HepG2 (cell line): Measurements from ENCODE around the gene PJA2. TPM values are rescaled to one million over a fixed set of nuclear protein-coding genes. Genes with fewer than 3 reads are reported as not detected.

Source experiments
- ATAC-seq: fragments of 200-7000 bp; cut with Tn5 transposase; 3 replicates; pipeline ENCODE4 v1.9.1; 2020; ENCODE audit warnings: mild to moderate bottlenecking, moderate library complexity
- BruUV-seq: library from RNA; stranded (reverse); fragments of 400-500 nt; replicated peaks from 2 replicates; lab custom pipeline; 2021; lab: Mats Ljungman, UMichigan
- CTCF ChIA-PET: fragments of 300-600 bp; formaldehyde crosslinking; extraction: SDS; loops from one replicate; lab custom pipeline; 2021; ENCODE audit warnings: low total read pairs, inconsistent platforms, low intra/inter-chr PET ratio; lab: Yijun Ruan, JAX
- POLR2A ChIA-PET: fragments of 350-600 bp; sonication (Branson Sonifier 250); formaldehyde crosslinking; loops from one replicate; lab custom pipeline; 2020; ENCODE audit warnings: antibody characterized with exemption, inconsistent platforms; lab: Yijun Ruan, JAX
- DNase-seq: peaks from one replicate; pipeline ENCODE4 v3.0.0-alpha.2; 2015; ENCODE audit warnings: low spot score
- FAIRE-seq: peaks from 3 replicates; lab custom pipeline; 2011; peaks lifted over from hg19 to GRCh38; lab: Jason Lieb, UNC
- H2AFZ ChIP-seq: one replicate; pipeline ENCODE4 v1.6.1; 2011; ENCODE audit warnings: low read length, inconsistent platforms
- H3K27ac ChIP-seq: fragments of 300-600 bp; 3 replicates; pipeline ENCODE4 v1.8.0; 2011; ENCODE audit warnings: mixed run types, mild to moderate bottlenecking, mixed read lengths, low read length, inconsistent platforms; ENCODE audit not compliant: insufficient read depth; ENCODE audit errors: extremely low read length
- H3K27me3 ChIP-seq, 2 experiments: fragments of 200-600 bp in 1 of 2; 2 replicates in 1 of 2; 3 replicates in 1 of 2; pipeline versions ENCODE4 v1.6.0 to v1.8.0; 2011; ENCODE audit warnings: low read length in 2 of 2, mild to moderate bottlenecking in 2 of 2, moderate library complexity in 2 of 2, inconsistent platforms in 1 of 2; ENCODE audit not compliant: insufficient read depth in 2 of 2, control insufficient read depth in 1 of 2
- H3K36me3 ChIP-seq, 2 experiments: fragments of 200-600 bp in 1 of 2; replicated peaks in 1 of 2; 2 replicates in 1 of 2; 3 replicates in 1 of 2; pipeline versions ENCODE4 v1.5.1 to v1.8.0; 2011; ENCODE audit warnings: low read length in 2 of 2, inconsistent platforms in 1 of 2; ENCODE audit not compliant: insufficient read depth in 2 of 2, control insufficient read depth in 1 of 2
- H3K4me1 ChIP-seq: 2 replicates; pipeline ENCODE4 v1.5.1; 2012; ENCODE audit warnings: low read length, inconsistent platforms; ENCODE audit not compliant: insufficient read depth
- H3K4me2 ChIP-seq: 2 replicates; pipeline ENCODE4 v1.6.0; 2011; ENCODE audit warnings: low read depth, low read length, inconsistent platforms
- H3K4me3 ChIP-seq, 3 experiments: fragments of 200-600 bp in 1 of 3; sonication (generic), shearing (Covaris generic) in 1 of 3; replicated peaks in 1 of 3; 2 replicates each; pipeline ENCODE4 v1.5.1; 2011 to 2016; ENCODE audit warnings: low read length in 3 of 3, inconsistent platforms in 2 of 3, low read depth in 2 of 3, mild to moderate bottlenecking in 2 of 3, control low read depth in 1 of 3, mixed read lengths in 1 of 3; ENCODE audit not compliant: insufficient read depth in 1 of 3
- H3K79me2 ChIP-seq: one replicate; pipeline ENCODE4 v1.6.1; 2011; ENCODE audit warnings: low read length, inconsistent platforms; ENCODE audit not compliant: insufficient read depth
- H3K9ac ChIP-seq: 2 replicates; pipeline ENCODE4 v1.6.0; 2011; ENCODE audit warnings: mild to moderate bottlenecking, low read depth, low read length, inconsistent platforms; ENCODE audit not compliant: insufficient read depth
- H3K9me3 ChIP-seq: 2 replicates; pipeline ENCODE4 v1.5.1; 2012; ENCODE audit warnings: mild to moderate bottlenecking, low read length
- H4K20me1 ChIP-seq: 2 replicates; pipeline ENCODE4 v1.6.0; 2011; ENCODE audit warnings: inconsistent platforms, mild to moderate bottlenecking, low read length, moderate library complexity; ENCODE audit not compliant: insufficient read depth
- GRHL1 ChIP-seq: sonication (generic); formaldehyde crosslinking; conservative IDR thresholded peaks from 2 replicates; pipeline ENCODE4 v1.8.0; 2022; ENCODE audit warnings: missing genetic modification reagents
- IKZF1 ChIP-seq: fragments of 450-650 bp; IDR thresholded peaks from 2 replicates; pipeline ENCODE4 v1.7.1; 2016
- MTA1 ChIP-seq: sonication (generic); formaldehyde crosslinking; IDR thresholded peaks from 2 replicates; pipeline ENCODE4 v1.4.0; 2020; ENCODE audit warnings: missing genetic modification reagents, mild to moderate bottlenecking, borderline replicate concordance
- PRDM4 ChIP-seq: sonication (generic); formaldehyde crosslinking; IDR thresholded peaks from 2 replicates; pipeline ENCODE4 v1.9.0; 2021; ENCODE audit warnings: missing genetic modification reagents, borderline replicate concordance
- RFX3 ChIP-seq: IDR thresholded peaks from 2 replicates; pipeline ENCODE4 v1.6.1; 2016; ENCODE audit warnings: missing biosample characterization, missing genetic modification reagents
- SIX1 ChIP-seq: sonication (generic); formaldehyde crosslinking; IDR thresholded peaks from 2 replicates; pipeline ENCODE4 v1.4.0; 2020; ENCODE audit warnings: missing genetic modification reagents, borderline replicate concordance
- SP4 ChIP-seq: sonication (generic); formaldehyde crosslinking; IDR thresholded peaks from 2 replicates; pipeline ENCODE4 v1.8.1; 2023; ENCODE audit warnings: mild to moderate bottlenecking, missing genetic modification reagents
- ZNF510 ChIP-seq: sonication (generic); formaldehyde crosslinking; IDR thresholded peaks from 2 replicates; pipeline ENCODE4 v1.4.0; 2020; ENCODE audit warnings: low read depth, mild to moderate bottlenecking, missing genetic modification reagents
- WGBS: methylation state at CpG from one replicate; pipeline ENCODE4 v1.1.6; 2017; ENCODE audit warnings: low lambda C conversion rate; 5-methylcytosine and 5-hydroxymethylcytosine counted together
- in situ Hi-C: cut with HindIII; loops from 2 replicates; pipeline ENCODE4 v1.10.0; 2017; ENCODE audit warnings: low pct_unique_long_range_greater_than_20kb; ENCODE audit not compliant: extremely low pct_ligation_motif_present
- intact Hi-C: fragments of 100-400 bp; cut with micrococcal nuclease; formaldehyde crosslinking; loops from one replicate; pipeline ENCODE4 v1.10.0; 2022; ENCODE audit not compliant: unreplicated experiment
- polyA plus RNA-seq, 8 experiments: library from polyadenylated mRNA; depleted of rRNA in 3 of 8; stranded (reverse) in 7 of 8; unstranded in 1 of 8; fragments of >200 nt; fragmentation: Illumina TruSeq in 4 of 8; extraction: Trizol in 4 of 8; gene quantifications; 2 replicates each; pipeline versions ENCODE4 v1.2.1 to v1.2.3, GENCODE V29; 2011 to 2016; ENCODE audit warnings: low read depth in 4 of 8, missing spikeins in 1 of 8, mixed read lengths in 1 of 8; ENCODE audit not compliant: insufficient read depth in 1 of 8
- total RNA-seq, 5 experiments: library from RNA; depleted of rRNA; stranded (reverse); fragments of >200 nt; fragmentation: Illumina TruSeq; extraction: Trizol; gene quantifications; 2 replicates each; pipeline ENCODE4 v1.2.3, GENCODE V29; 2016; ENCODE audit warnings: low read depth in 1 of 5

Gene PJA2
- total and polyA plus RNA-seq, 2 of the 13 experiments (the other 11 are each of a cell fraction or from before 2014, with no cell fraction given): 39.4 to 41.4 TPM

GRCh38 chr5:109357807-109358206 is 52.0 kb downstream of the PJA2 start (continued):
- TF ChIP-seq GRHL1 (no peak), ZNF510 (no peak), SP4 (no peak), RFX3 (CRISPR knock-in tag) (no peak), MTA1 (CRISPR knock-in tag) (no peak)

DNA sequence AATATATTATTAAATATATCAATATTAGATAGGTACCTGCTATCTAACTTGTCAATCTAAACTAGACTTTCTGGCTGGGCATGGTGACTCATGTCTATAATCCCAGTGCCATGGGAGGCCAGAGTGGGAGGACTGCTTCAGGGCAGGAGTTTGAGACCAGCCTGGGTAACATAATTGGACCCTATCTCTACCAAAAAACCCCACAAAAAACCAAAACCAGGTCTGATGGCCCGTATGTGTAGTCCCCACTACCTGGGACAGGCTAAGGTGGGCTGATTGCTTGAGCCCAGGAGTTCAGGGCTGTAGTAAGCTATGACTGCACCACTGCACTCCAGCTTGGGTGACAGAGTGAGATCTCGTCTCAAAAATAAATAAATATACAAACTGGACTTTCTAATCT is 55.0 kb downstream of the PJA2 start:
- intact Hi-C loops (no loop called here), in situ Hi-C loops (no loop called here)
- Histone ChIP-seq H2AFZ (no peak overlapping the region), H3K27me3 (no peaks in the 10 kb centered on the region), H3K4me1 (no peaks in the 10 kb centered on the region), H3K4me2 (no peak overlapping the region), H3K27ac (no peak overlapping the region), H4K20me1 (peaks cover 2% of the 10 kb centered on the region; the same call in 1 of the 2 replicates), H3K36me3 (peaks cover 2 to 22% of the 10 kb centered on the region in 2 experiments; a peak in 4 of 5 replicates), H3K9ac (no peak overlapping the region), H3K79me2 (no peaks in the 10 kb centered on the region), H3K9me3 (no peaks in the 10 kb centered on the region), H3K4me3 (no peak overlapping the region)
- no peak for TF ChIP-seq SIX1
- no peak for TF ChIP-seq PRDM4 (CRISPR knock-in tag)
- no peak for TF ChIP-seq IKZF1
- no peak for DNase-seq
- CTCF ChIA-PET: no interaction called here
- BruUV-seq: no TSS peak
- no peak for FAIRE-seq
- POLR2A ChIA-PET: no interaction called here
- WGBS: 92% methylated on average over 2 of the region's 2 CpGs
- no peak for ATAC-seq
